Activated CD4-positive, alpha-beta T cell treated with anti-CD3 and anti-CD28 coated beads, Interleukin-10, Interleukin-2, amounts not matched to agents 100 ng/mL and 50 ng/mL, durations not matched to agents 16 hours and 8 hours (primary cell): ENCODE results near the gene RGS5.

Source experiments
- DNase-seq: peaks from one replicate; pipeline ENCODE4 v3.0.0-alpha.2; 2020

RGS5 gene

GRCh38 chr1:163178628-163179027, 24.1 kb downstream of the RGS5 start:
- no peak for DNase-seq

- DNase-seq = no peak
Observed at GRCh38 chr1:163176797-163177196, 25.9 kb downstream of the RGS5 start.

GRCh38 chr1:163174524-163175437, 27.9 kb downstream of the RGS5 start:
- DNase-seq = peak; percentile 55

DNA sequence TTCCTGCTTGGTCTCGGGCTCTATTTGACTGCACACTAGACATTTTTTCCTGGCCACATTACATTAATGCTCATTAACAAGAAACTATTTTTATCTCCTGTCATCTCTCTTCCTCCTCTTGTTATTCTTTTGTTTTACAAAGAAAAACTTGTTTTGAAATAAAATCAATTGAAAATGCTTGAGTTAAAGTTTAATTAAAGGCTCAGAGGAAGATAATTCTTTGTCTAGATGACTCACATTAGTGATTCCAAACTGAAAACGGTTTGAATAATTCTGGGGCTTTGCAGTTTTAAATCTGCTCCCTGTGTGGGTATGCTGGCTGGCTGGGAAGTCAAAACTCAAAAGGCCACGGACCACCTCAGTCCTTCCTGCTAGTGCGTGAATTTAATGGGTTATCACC, 29.6 kb downstream of the RGS5 start:
- no peak for DNase-seq

GRCh38 chr1:163172596-163172995, 30.1 kb downstream of the RGS5 start:
- DNase-seq = no peak

- DNase-seq = no peak
Observed at GRCh38 chr1:163171826-163172225, 30.9 kb downstream of the RGS5 start.

DNA sequence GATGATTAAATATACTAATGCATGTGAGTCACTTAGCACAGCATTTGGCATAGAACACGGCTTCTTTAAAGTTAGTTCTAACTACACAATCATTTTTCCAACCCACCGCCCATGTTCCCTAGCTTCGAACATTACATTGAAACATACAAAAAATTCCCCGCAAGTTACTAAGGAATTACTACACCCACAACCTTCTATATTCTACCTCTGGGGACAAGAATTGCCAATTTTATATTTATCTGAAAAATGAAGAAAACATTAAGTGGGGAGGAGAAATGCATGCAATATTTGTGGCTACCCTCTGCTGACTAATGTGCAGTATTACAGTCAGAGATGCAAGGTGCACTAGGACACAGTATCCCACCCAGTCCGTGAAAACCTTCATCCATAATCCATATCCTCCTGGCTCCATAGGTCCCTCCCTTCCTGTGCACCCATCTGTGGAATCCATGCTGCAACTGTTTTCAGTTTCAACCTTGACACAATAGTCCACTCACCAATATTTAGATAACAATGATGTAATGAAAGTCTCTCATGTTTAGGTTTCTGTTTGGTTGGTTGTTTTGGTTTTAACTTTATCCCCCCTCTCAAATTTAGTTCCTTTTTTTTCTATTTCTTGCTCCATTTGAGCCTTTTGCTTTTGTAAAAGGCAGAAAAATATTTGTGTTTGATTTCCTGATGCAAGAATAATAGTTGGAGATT, 31.6 kb downstream of the RGS5 start:
- no peak for DNase-seq

DNA sequence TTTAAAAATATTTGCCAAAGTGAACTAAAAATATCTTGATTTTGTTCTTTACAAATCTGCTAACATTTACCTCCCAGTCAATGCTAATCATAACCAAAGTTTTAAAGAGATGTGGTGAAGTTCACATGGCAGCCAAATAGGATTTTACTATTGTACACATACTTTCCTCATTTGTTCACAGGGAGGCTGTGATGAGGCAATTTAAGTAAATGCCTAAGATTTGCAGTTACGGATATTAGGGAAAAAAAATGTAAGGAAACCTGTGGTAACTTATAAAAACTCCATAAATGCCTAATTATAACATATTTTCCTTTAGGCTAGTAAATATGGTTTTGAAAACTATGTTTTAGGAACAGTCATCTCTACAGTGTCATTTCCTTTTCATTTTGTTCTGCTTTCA, 32.4 kb downstream of the RGS5 start:
- DNase-seq = no peak

DNA sequence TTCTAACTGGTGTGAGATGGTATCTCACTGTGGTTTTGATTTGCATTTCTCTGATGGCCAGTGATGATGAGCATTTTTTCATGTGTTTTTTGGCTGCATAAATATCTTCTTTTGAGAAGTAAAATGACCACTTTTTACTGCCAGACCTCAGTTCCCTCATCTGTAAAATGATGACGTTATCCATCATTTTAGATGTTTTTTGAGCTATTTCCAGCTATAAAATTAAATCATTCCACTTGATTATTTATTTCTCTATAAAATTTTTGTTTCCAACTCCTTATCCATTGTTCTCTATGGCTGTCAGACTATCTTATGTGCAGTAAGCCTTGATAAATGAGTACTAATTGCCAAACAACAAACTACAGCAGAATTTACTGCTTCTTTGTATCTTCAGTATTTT, 33.2 kb downstream of the RGS5 start:
- no peak for DNase-seq

DNA sequence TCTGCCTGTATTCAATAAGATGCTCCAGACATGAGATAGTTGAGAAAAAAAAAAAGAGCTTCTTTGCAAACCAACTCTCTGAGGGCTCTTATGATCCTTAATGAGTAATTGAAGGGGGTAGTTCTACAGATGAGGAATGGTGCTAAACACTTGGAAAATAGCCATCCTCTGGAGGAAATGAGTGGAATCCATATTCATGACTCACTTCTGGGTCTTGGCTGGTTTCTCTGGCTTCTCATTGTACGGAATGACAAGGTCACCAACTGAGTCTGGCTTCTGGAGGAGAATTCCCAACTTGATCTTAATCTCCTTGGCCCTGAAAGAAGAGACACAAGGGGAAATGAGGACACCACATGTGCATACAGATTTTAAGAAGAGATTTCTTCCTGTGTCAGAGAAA, 34.7 kb downstream of the RGS5 start:
- DNase-seq = no peak

- DNase-seq = no peak
Observed at GRCh38 chr1:163166886-163167555, 35.7 kb downstream of the RGS5 start.

DNA sequence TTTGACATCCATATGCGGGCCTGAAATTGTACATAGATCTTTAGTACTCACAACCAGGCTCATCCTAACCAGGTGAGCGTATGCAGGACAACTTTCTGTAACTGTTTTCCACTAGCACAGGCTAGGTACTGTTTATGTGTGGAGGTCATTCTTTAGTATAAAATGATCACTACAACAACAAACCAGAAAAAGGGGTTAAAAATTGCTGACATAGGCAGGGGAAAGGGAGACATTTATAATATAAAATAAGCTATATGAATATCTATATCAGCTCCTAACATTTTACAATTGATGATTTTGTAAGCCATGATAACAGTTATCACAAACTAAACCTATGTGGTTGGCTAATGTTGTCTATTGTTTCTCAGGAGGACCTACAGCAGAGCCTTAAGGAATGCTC, 37.6 kb downstream of the RGS5 start:
- no peak for DNase-seq

GRCh38 chr1:163163881-163164582, 38.7 kb downstream of the RGS5 start:
- no peak for DNase-seq

- no peak for DNase-seq
Observed at GRCh38 chr1:163163163-163163562, 39.6 kb downstream of the RGS5 start.

GRCh38 chr1:163162381-163162914, 40.3 kb downstream of the RGS5 start:
- no peak for DNase-seq

DNA sequence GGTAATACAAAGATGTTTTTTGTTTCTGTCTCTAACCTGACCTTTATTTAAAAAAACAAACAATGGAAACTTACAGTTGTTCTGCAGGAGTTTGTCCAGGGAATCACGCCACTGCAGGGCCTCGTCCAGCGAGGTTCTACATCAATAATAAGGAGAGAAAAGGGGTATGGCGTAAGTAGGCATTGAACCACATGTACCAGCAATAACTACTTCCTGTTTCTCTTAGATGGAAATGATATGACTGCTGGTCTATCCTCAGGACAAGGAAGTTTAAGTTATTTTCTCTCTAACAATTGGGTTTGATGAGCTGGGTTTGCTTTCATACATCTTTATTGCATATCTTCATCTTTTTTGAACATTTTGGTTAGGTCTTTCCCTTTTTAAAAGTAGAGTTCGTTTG, 40.9 kb downstream of the RGS5 start:
- no peak for DNase-seq

- DNase-seq = no peak
Observed at GRCh38 chr1:163161337-163161736, 41.4 kb downstream of the RGS5 start.

- no peak for DNase-seq
Observed at GRCh38 chr1:163155606-163156005, 47.1 kb downstream of the RGS5 start.

DNA sequence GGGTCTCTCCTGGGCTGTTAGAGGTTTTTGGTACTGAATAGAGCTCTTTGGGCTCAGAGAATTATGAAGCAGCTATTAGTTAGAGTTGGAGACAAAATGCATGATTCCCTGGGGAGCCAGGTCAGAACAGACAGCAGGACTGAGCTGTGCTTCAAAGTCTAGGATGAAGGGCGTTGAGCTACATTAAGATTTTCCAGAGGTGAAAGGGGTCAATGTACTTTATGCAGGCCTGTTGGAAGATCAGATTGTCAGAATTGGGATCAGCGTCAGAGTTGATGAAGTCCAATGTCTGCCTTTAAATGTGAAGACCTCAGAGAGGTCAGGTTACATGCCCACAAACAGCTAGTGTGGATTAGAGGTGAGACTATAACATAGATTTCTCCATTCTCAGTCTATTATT, 53.8 kb downstream of the RGS5 start:
- DNase-seq = no peak

- no peak for DNase-seq
Observed at GRCh38 chr1:163147019-163147418, 55.7 kb downstream of the RGS5 start.

- DNase-seq = no peak
Observed at GRCh38 chr1:163145435-163145834, 57.3 kb downstream of the RGS5 start.

DNA sequence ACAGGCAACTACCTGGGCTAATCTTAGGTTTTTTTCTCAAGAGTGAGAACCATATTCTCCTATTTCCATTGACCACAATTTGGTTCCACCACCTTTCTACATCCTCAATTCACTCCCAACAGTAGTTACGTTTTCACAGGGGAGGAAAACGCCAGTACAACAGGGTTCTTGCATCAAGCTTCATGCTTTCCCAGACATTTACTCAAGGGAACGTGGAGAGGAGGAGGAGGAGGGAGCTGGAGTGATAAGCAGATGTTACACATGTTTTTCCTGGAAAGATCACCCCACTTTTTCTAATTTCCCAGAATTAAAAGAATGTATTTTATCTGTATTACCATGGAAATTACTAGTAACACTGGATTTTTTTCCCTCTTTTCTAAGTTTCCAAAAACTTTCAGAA, 58.3 kb downstream of the RGS5 start:
- no peak for DNase-seq

- DNase-seq = no peak
Observed at GRCh38 chr1:163142152-163142551, 60.6 kb downstream of the RGS5 start.
